K562 (cell line): Measurements from ENCODE around the gene SNCB. TPM values are rescaled to one million over a fixed set of nuclear protein-coding genes. Genes with fewer than 3 reads are reported as not detected.

ENCODE experiments used
- ATF7 ChIP-seq: fragments of 450-650 bp; IDR thresholded peaks from 2 replicates; pipeline ENCODE4 v1.7.1; 2014; ENCODE audit warnings: mild to moderate bottlenecking, moderate library complexity
- CSDE1 ChIP-seq, 2 experiments: fragments of 450-650 bp; IDR thresholded peaks; 2 replicates each; pipeline ENCODE4 v1.6.1; 2016; ENCODE audit warnings: mild to moderate bottlenecking in 1 of 2
- ELF4 ChIP-seq: fragments of 450-650 bp; formaldehyde crosslinking; IDR thresholded peaks from 2 replicates; pipeline ENCODE4 v1.4.0; 2022; ENCODE audit warnings: missing genetic modification characterization
- HEY1 ChIP-seq: fragments of 250-450 bp; sonication (Bioruptor Pico); IDR thresholded peaks from 2 replicates; pipeline ENCODE4 v1.5.0; 2020; ENCODE audit warnings: mild to moderate bottlenecking, moderate library complexity, borderline replicate concordance
- LCOR ChIP-seq: sonication (generic); formaldehyde crosslinking; IDR thresholded peaks from 2 replicates; pipeline ENCODE4 v1.8.0; 2022; ENCODE audit warnings: mild to moderate bottlenecking, missing genetic modification reagents
- MAFF ChIP-seq: IDR thresholded peaks from 2 replicates; pipeline ENCODE4 v1.6.1; 2012; ENCODE audit warnings: low read length, improper control_type of control experiment
- NCOA2 ChIP-seq, 2 experiments: fragments of 450-650 bp; IDR thresholded peaks; 2 replicates each; pipeline ENCODE4 v1.6.1; 2018; ENCODE audit warnings: mild to moderate bottlenecking in 2 of 2, moderate library complexity in 1 of 2; ENCODE audit not compliant: partially characterized antibody in 2 of 2
- PHF20 ChIP-seq: fragments of 450-650 bp; IDR thresholded peaks from 2 replicates; pipeline ENCODE4 v1.6.1; 2018; ENCODE audit not compliant: partially characterized antibody
- PHTF2 ChIP-seq: fragments of 250-450 bp; sonication (Bioruptor Pico); IDR thresholded peaks from 2 replicates; pipeline ENCODE4 v1.5.0; 2021; ENCODE audit warnings: mild to moderate bottlenecking
- POU5F1 ChIP-seq: fragments of 150-350 bp; IDR thresholded peaks from 2 replicates; pipeline ENCODE4 v1.6.1; 2014; ENCODE audit warnings: borderline replicate concordance, low read length, low read depth, mild to moderate bottlenecking; ENCODE audit not compliant: partially characterized antibody
- RUNX1 ChIP-seq: sonication (generic); IDR thresholded peaks from 2 replicates; pipeline ENCODE4 v1.6.1; 2016; ENCODE audit warnings: antibody characterized with exemption, low read depth
- SIN3A ChIP-seq, 2 experiments: fragments of 150-350 bp in 1 of 2; IDR thresholded peaks; 2 replicates each; pipeline ENCODE4 v1.6.1; 2011 to 2016; ENCODE audit warnings: borderline replicate concordance in 2 of 2, low read depth in 2 of 2, low read length in 2 of 2, mild to moderate bottlenecking in 2 of 2, moderate library complexity in 2 of 2; ENCODE audit not compliant: control insufficient read depth in 1 of 2
- SMAD1 ChIP-seq: fragments of 150-350 bp; IDR thresholded peaks from 2 replicates; pipeline ENCODE4 v1.6.1; 2014; ENCODE audit warnings: low read length, low read depth; ENCODE audit not compliant: partially characterized antibody
- SRF ChIP-seq, 2 experiments: fragments of 250-450, 450-650 bp in 1 of 2; sonication (Bioruptor Pico) in 1 of 2; sonication (generic) in 1 of 2; formaldehyde crosslinking; IDR thresholded peaks; 2 replicates each; pipeline versions ENCODE4 v1.5.0 to v1.5.1; 2020 to 2022; ENCODE audit warnings: mild to moderate bottlenecking in 1 of 2, missing genetic modification reagents in 1 of 2
- SRSF1 ChIP-seq: fragments of 200-400 bp; formaldehyde crosslinking; IDR thresholded peaks from 2 replicates; pipeline ENCODE4 v1.6.1; 2017; ENCODE audit warnings: mild to moderate bottlenecking, low read depth, low read length, moderate library complexity
- TBL1XR1 ChIP-seq, 2 experiments: IDR thresholded peaks; 2 replicates each; pipeline ENCODE4 v1.6.1; 2012; ENCODE audit warnings: improper control_type of control experiment in 2 of 2, low read length in 2 of 2, mild to moderate bottlenecking in 1 of 2
- TEAD1 ChIP-seq, 2 experiments: fragments of 450-650 bp in 1 of 2; sonication (generic) in 1 of 2; formaldehyde crosslinking; IDR thresholded peaks; 2 replicates each; pipeline versions ENCODE4 v1.4.0 to v1.8.0; 2020 to 2022; ENCODE audit warnings: mild to moderate bottlenecking in 2 of 2, missing genetic modification reagents in 1 of 2
- TFAM ChIP-seq: fragments of 250-450 bp; sonication (Bioruptor Pico); conservative IDR thresholded peaks from 2 replicates; pipeline ENCODE4 v1.5.0; 2021; ENCODE audit warnings: mild to moderate bottlenecking, moderate library complexity
- TSC22D4 ChIP-seq: fragments of 450-650 bp; IDR thresholded peaks from 2 replicates; pipeline ENCODE4 v1.6.1; 2016; ENCODE audit warnings: missing genetic modification characterization, missing biosample characterization, control low read depth
- ZNF780A ChIP-seq: fragments of 250-450 bp; sonication (Bioruptor Pico); IDR thresholded peaks from 2 replicates; pipeline ENCODE4 v1.5.0; 2021; ENCODE audit warnings: mild to moderate bottlenecking
- polyA plus RNA-seq, 8 experiments: library from polyadenylated mRNA; depleted of rRNA in 4 of 8; stranded (reverse) in 5 of 8; unstranded in 3 of 8; fragments of >200 nt; fragmentation: Nextera tagmentation in 2 of 8; fragmentation: Illumina TruSeq in 1 of 8; extraction: Ambion mirVana in 2 of 8; extraction: Trizol in 1 of 8; gene quantifications; 2 replicates each; pipeline versions ENCODE4 v1.2.1 to v1.2.3, GENCODE V29; 2011 to 2014; ENCODE audit warnings: inconsistent platforms in 1 of 8, missing spikeins in 1 of 8
- total RNA-seq, 7 experiments: library from RNA; depleted of rRNA in 6 of 7; stranded (reverse); fragments of >200 nt in 6 of 7; fragmentation: Illumina TruSeq in 2 of 7; extraction: Trizol in 2 of 7; gene quantifications; 2 replicates each; pipeline versions ENCODE4 v1.2.1 to v1.2.3, GENCODE V29; 2011 to 2021; ENCODE audit warnings: low replicate concordance in 1 of 7
- TF ChIP-seq, protein P1 (sequence below): fragments of 250-450 bp; sonication (Bioruptor Pico); IDR thresholded peaks from 2 replicates; pipeline ENCODE4 v1.8.0; 2022; ENCODE audit warnings: moderate library complexity, mild to moderate bottlenecking, inconsistent platforms
- TF ChIP-seq, protein P2 (sequence below), 3 experiments: fragments of 200-800 bp in 1 of 3; fragments of 250-450 bp in 1 of 3; fragments of 450-650 bp in 1 of 3; sonication (Bioruptor Pico) in 1 of 3; sonication (Bioruptor generic) in 1 of 3; formaldehyde crosslinking in 1 of 3; IDR thresholded peaks; 2 replicates each; pipeline versions ENCODE4 v1.6.1 to v1.8.0; 2016 to 2022; ENCODE audit warnings: mild to moderate bottlenecking in 2 of 3, missing genetic modification characterization in 2 of 3, missing compliant biosample characterization in 1 of 3, moderate library complexity in 1 of 3
- TF ChIP-seq, protein P3 (sequence below), 2 experiments: fragments of 450-650 bp; IDR thresholded peaks; 2 replicates each; pipeline ENCODE4 v1.6.1; 2016

Gene SNCB
- total and polyA plus RNA-seq, 9 of the 15 experiments (the other 6 are each of a cell fraction or from before 2014, with no cell fraction given), result not detected

DNA sequence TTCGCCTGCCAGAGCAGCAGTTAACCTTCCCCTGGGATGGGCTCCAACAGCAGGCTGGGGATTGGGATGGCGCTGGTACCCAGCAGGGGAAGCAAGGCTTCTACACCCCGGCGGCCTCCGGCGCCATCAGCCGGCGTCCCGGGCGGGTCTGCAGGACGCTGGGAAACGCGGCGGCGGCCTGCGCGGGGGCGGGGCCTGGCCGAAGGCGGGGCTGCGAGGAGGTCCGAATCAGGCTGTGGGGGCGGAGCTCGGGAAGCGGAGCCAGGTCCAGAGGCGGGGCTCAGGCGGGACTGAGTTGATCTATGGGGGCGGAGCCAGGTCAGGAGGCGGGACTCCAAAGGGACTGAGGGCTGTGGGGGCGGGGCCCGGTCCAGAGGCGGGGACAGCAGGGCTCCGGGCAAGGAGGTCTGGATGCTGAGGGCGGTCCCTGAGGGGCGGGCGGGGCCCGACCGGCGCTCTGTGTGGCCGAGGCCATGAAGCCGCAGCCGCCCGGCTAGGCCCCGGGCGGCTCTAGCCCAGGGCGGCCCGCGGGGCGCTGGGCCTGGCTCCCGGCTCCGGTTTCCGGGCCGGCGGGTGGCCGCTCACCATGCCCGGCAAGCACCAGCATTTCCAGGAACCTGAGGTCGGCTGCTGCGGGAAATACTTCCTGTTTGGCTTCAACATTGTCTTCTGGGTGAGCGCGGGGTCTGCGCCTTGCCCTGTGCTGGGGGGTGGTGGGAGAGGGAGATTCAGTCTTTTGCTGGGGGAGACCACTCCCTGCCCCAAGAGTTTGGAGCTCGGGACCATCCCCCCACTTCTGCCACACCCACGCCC is 16.9 kb upstream of the SNCB start, which contains the start of gene TSPAN17 (continued):
- TF ChIP-seq TBL1XR1 (IDR thresholded peaks at IDR 0.05; ENCODE audit: low read length in 2 of 2) (no peak), TEAD1 (CRISPR knock-in tag; IDR thresholded peaks at IDR 0.05) (peak in 1 of 2 experiments; percentile 5; a peak in 1 of 4 replicates), RUNX1 (no peak), ATF7 (peak; percentile 67; the same call in 1 of the 2 replicates), ELF4 (CRISPR knock-in tag) (0 out of 2 replicates have a peak, but pooled peaks have one; percentile 32), POU5F1 (no peak), TSC22D4 (tag) (no peak), CSDE1 (IDR thresholded peaks at IDR 0.05) (no peak), LCOR (CRISPR knock-in tag) (peak; percentile 44; the same call in 1 of the 2 replicates), SRSF1 (no peak), SIN3A (IDR thresholded peaks at IDR 0.05; ENCODE audit: borderline replicate concordance in 2 of 2, control insufficient read depth in 1 of 2, low read depth in 2 of 2, low read length in 2 of 2) (peak in 1 of 2 experiments; percentile 57; a peak in 1 of 4 replicates), MAFF (no peak), PHTF2 (CRISPR knock-in tag) (no peak), TFAM (no peak), SRF (CRISPR knock-in tag; IDR thresholded peaks at IDR 0.05) (peak in 1 of 2 experiments; percentile 84; a peak in 2 of 4 replicates), ZNF780A (no peak), HEY1 (CRISPR knock-in tag) (no peak), NCOA2 (IDR thresholded peaks at IDR 0.05; ENCODE audit: partially characterized antibody in 2 of 2) (no peak), SMAD1 (no peak), PHF20 (peak; percentile 76)
- TF ChIP-seq, protein P1, sequence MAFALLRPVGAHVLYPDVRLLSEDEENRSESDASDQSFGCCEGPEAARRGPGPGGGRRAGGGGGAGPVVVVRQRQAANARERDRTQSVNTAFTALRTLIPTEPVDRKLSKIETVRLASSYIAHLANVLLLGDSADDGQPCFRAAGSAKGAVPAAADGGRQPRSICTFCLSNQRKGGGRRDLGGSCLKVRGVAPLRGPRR, result no peak
- TF ChIP-seq, protein P2, sequence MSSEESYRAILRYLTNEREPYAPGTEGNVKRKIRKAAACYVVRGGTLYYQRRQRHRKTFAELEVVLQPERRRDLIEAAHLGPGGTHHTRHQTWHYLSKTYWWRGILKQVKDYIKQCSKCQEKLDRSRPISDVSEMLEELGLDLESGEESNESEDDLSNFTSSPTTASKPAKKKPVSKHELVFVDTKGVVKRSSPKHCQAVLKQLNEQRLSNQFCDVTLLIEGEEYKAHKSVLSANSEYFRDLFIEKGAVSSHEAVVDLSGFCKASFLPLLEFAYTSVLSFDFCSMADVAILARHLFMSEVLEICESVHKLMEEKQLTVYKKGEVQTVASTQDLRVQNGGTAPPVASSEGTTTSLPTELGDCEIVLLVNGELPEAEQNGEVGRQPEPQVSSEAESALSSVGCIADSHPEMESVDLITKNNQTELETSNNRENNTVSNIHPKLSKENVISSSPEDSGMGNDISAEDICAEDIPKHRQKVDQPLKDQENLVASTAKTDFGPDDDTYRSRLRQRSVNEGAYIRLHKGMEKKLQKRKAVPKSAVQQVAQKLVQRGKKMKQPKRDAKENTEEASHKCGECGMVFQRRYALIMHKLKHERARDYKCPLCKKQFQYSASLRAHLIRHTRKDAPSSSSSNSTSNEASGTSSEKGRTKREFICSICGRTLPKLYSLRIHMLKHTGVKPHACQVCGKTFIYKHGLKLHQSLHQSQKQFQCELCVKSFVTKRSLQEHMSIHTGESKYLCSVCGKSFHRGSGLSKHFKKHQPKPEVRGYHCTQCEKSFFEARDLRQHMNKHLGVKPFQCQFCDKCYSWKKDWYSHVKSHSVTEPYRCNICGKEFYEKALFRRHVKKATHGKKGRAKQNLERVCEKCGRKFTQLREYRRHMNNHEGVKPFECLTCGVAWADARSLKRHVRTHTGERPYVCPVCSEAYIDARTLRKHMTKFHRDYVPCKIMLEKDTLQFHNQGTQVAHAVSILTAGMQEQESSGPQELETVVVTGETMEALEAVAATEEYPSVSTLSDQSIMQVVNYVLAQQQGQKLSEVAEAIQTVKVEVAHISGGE (CRISPR knock-in tag; IDR thresholded peaks at IDR 0.05), result no peak
- TF ChIP-seq, protein P3, sequence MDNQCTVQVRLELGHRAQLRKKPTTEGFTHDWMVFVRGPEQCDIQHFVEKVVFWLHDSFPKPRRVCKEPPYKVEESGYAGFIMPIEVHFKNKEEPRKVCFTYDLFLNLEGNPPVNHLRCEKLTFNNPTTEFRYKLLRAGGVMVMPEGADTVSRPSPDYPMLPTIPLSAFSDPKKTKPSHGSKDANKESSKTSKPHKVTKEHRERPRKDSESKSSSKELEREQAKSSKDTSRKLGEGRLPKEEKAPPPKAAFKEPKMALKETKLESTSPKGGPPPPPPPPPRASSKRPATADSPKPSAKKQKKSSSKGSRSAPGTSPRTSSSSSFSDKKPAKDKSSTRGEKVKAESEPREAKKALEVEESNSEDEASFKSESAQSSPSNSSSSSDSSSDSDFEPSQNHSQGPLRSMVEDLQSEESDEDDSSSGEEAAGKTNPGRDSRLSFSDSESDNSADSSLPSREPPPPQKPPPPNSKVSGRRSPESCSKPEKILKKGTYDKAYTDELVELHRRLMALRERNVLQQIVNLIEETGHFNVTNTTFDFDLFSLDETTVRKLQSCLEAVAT (IDR thresholded peaks at IDR 0.05), result no peak
